HFFc6 (cell line): ENCODE measurements around the gene OR2L8. TPM values are rescaled to one million over a fixed set of nuclear protein-coding genes. Genes with fewer than 3 reads are reported as not detected.

ENCODE experiments used
- DNase-seq: peaks from one replicate; pipeline ENCODE4 v3.0.0-alpha.2; 2018
- H3K27ac Mint-ChIP-seq: 2 replicates; pipeline ENCODE4 v1.8.0; 2020; ENCODE audit warnings: mild to moderate bottlenecking, mixed read lengths
- H3K27me3 Mint-ChIP-seq: 2 replicates; pipeline ENCODE4 v1.8.0; 2021; ENCODE audit warnings: mild to moderate bottlenecking, moderate library complexity, mixed read lengths; ENCODE audit not compliant: insufficient read depth
- H3K36me3 Mint-ChIP-seq: 2 replicates; pipeline ENCODE4 v1.8.0; 2021; ENCODE audit warnings: low read depth, mixed read lengths
- H3K4me1 Mint-ChIP-seq: 2 replicates; pipeline ENCODE4 v1.8.0; 2020; ENCODE audit warnings: low read depth, mixed read lengths
- H3K4me3 Mint-ChIP-seq: 2 replicates; pipeline ENCODE4 v1.8.0; 2020; ENCODE audit warnings: mild to moderate bottlenecking, moderate library complexity, mixed read lengths
- H3K9me3 Mint-ChIP-seq: 2 replicates; pipeline ENCODE4 v1.8.0; 2020; ENCODE audit warnings: mild to moderate bottlenecking, mixed read lengths
- CTCF ChIP-seq: fragments of 200-600 bp; sonication (generic); IDR thresholded peaks from 2 replicates; pipeline ENCODE4 v1.5.0; 2021; ENCODE audit warnings: antibody characterized with exemption, mild to moderate bottlenecking
- total RNA-seq, 6 experiments: library from RNA; stranded (reverse); fragmentation: NEBNext Ultra II Directional; extraction: Animal tissue kit (Norgen Biotek cat#: 25700); gene quantifications; 2 replicates in 1 of 6; 3 replicates in 5 of 6; pipeline ENCODE4 v1.2.3, GENCODE V29; 2021

Gene OR2L8
- total RNA-seq, 6 experiments from 2014 or later: not detected

- no peak for DNase-seq
- H3K27me3 Mint-ChIP-seq: peaks cover 8% of the 10 kb centered on the region
- peaks cover 8% of the 10 kb centered on the region for H3K9me3 Mint-ChIP-seq
- no peak for TF ChIP-seq CTCF
- H3K4me3 Mint-ChIP-seq: no peak overlapping the region
- H3K27ac Mint-ChIP-seq: no peak overlapping the region
- H3K36me3 Mint-ChIP-seq: no peaks in the 10 kb centered on the region
- H3K4me1 Mint-ChIP-seq: peaks cover 35% of the 10 kb centered on the region
These were observed 39.9 kb upstream of the OR2L8 start for GRCh38 chr1:247908766-247909165.

- TF ChIP-seq CTCF: no peak
- no peaks in the 10 kb centered on the region for H3K36me3 Mint-ChIP-seq
- DNase-seq: no peak
- H3K4me1 Mint-ChIP-seq: peaks cover 24% of the 10 kb centered on the region; the same call in 1 of the 2 replicates
- peaks cover 3% of the 10 kb centered on the region; the same call in 1 of the 2 replicates for H3K27me3 Mint-ChIP-seq
- peaks cover 4% of the 10 kb centered on the region for H3K9me3 Mint-ChIP-seq
- no peak overlapping the region for H3K27ac Mint-ChIP-seq
- no peak overlapping the region for H3K4me3 Mint-ChIP-seq
These were observed 34.9 kb upstream of the OR2L8 start for GRCh38 chr1:247913786-247914185.

GRCh38 chr1:247914941-247915662 is 33.6 kb upstream of the OR2L8 start:
- no peak for DNase-seq
- H3K27ac Mint-ChIP-seq: no peak overlapping the region

GRCh38 chr1:247919952-247920351 is 28.7 kb upstream of the OR2L8 start, which contains the start of gene OR2T8:
Gene OR2T8, plus strand, starts transcription at chr1:247920252. Its CDS starts 766 bp downstream, at chr1:247921018.
- Mint-ChIP-seq H3K36me3 (no peaks in the 10 kb centered on the region), H3K4me1 (peaks cover 33% of the 10 kb centered on the region; the same call in 1 of the 2 replicates), H3K9me3 (no peaks in the 10 kb centered on the region; the same call in 1 of the 2 replicates), H3K27ac (no peak within 1 kb of the TSS), H3K27me3 (no peaks in the 10 kb centered on the region; the same call in 1 of the 2 replicates), H3K4me3 (no peak within 1 kb of the TSS)
- no peak for TF ChIP-seq CTCF
- no peak for DNase-seq

More at GRCh38 chr1:247914941-247915662, 33.6 kb upstream of the OR2L8 start:
- TF ChIP-seq CTCF: no peak
- Mint-ChIP-seq H3K27me3 (no peaks in the 10 kb centered on the region), H3K9me3 (no peaks in the 10 kb centered on the region; the same call in 1 of the 2 replicates), H3K4me1 (peaks cover 24% of the 10 kb centered on the region; the same call in 1 of the 2 replicates), H3K4me3 (no peak overlapping the region), H3K36me3 (no peaks in the 10 kb centered on the region)

- H3K9me3 Mint-ChIP-seq: 0 out of 2 replicates have a peak, but pooled peaks cover 5% of the 10 kb centered on the region
- TF ChIP-seq CTCF: no peak
- DNase-seq: no peak
- no peak overlapping the region for H3K27ac Mint-ChIP-seq
- no peaks in the 10 kb centered on the region for H3K36me3 Mint-ChIP-seq
- peaks cover 16% of the 10 kb centered on the region; the same call in 1 of the 2 replicates for H3K4me1 Mint-ChIP-seq
- H3K27me3 Mint-ChIP-seq: no peaks in the 10 kb centered on the region; the same call in 1 of the 2 replicates
- no peak overlapping the region for H3K4me3 Mint-ChIP-seq
These were observed 24.7 kb upstream of the OR2L8 start for GRCh38 chr1:247923941-247924340.
